WTC11 (cell line): ENCODE results near the gene TACC2. TPM values are rescaled to one million over a fixed set of nuclear protein-coding genes. Genes with fewer than 3 reads are reported as not detected.

Source experiments
- ATAC-seq: fragments of 200-7000 bp; cut with Tn5 transposase; 2 replicates; pipeline ENCODE4 v1.10.0; 2021; ENCODE audit warnings: mild to moderate bottlenecking, moderate library complexity
- CTCF ChIA-PET: fragments of 300-600 bp; sonication (Branson Sonifier 250); formaldehyde crosslinking; loops from one replicate; lab custom pipeline; 2021; ENCODE audit warnings: antibody characterized with exemption; lab: Charles Lee
- POLR2A ChIA-PET: fragments of 350-600 bp; sonication (Branson Sonifier 250); formaldehyde crosslinking; loops from one replicate; lab custom pipeline; 2021; ENCODE audit warnings: antibody characterized with exemption; lab: Charles Lee
- DNase-seq: peaks from one replicate; pipeline ENCODE4 v3.0.0; 2021; ENCODE audit warnings: low spot score
- H3K27ac Mint-ChIP-seq: 2 replicates; pipeline ENCODE4 v1.8.0; 2021; ENCODE audit warnings: mixed read lengths
- H3K27me3 Mint-ChIP-seq: 2 replicates; pipeline ENCODE4 v1.8.0; 2021; ENCODE audit warnings: low read depth, mild to moderate bottlenecking, moderate library complexity, mixed read lengths
- H3K36me3 Mint-ChIP-seq: 2 replicates; pipeline ENCODE4 v1.8.0; 2021; ENCODE audit warnings: mixed read lengths
- H3K4me1 Mint-ChIP-seq: 2 replicates; pipeline ENCODE4 v1.8.0; 2022; ENCODE audit warnings: mixed read lengths
- H3K4me3 Mint-ChIP-seq: 2 replicates; pipeline ENCODE4 v1.8.0; 2021; ENCODE audit warnings: mild to moderate bottlenecking, moderate library complexity, mixed read lengths
- H3K9me3 Mint-ChIP-seq: 2 replicates; pipeline ENCODE4 v1.8.0; 2021; ENCODE audit warnings: mixed read lengths
- CREM ChIP-seq: sonication (generic); formaldehyde crosslinking; IDR thresholded peaks from 2 replicates; pipeline ENCODE4 v1.8.1; 2022; ENCODE audit warnings: mild to moderate bottlenecking, missing genetic modification reagents, moderate library complexity
- E2F1 ChIP-seq: sonication (generic); formaldehyde crosslinking; IDR thresholded peaks from 2 replicates; pipeline ENCODE4 v1.8.0; 2022; ENCODE audit warnings: mild to moderate bottlenecking, missing genetic modification reagents
- E2F4 ChIP-seq: sonication (generic); formaldehyde crosslinking; IDR thresholded peaks from 2 replicates; pipeline ENCODE4 v1.8.1; 2022; ENCODE audit warnings: low read depth, mild to moderate bottlenecking, moderate library complexity, missing genetic modification reagents, borderline replicate concordance
- E2F5 ChIP-seq: sonication (generic); formaldehyde crosslinking; IDR thresholded peaks from 2 replicates; pipeline ENCODE4 v1.8.1; 2022; ENCODE audit warnings: mild to moderate bottlenecking, moderate library complexity, missing genetic modification reagents
- ERG ChIP-seq: fragments of 250-450 bp; sonication (Bioruptor Pico); IDR thresholded peaks from 2 replicates; pipeline ENCODE4 v1.8.0; 2021; ENCODE audit warnings: mild to moderate bottlenecking
- FOXP1 ChIP-seq: sonication (generic); formaldehyde crosslinking; IDR thresholded peaks from 2 replicates; pipeline ENCODE4 v1.8.0; 2022; ENCODE audit warnings: missing genetic modification reagents, mild to moderate bottlenecking, moderate library complexity, borderline replicate concordance
- KAT7 ChIP-seq: sonication (generic); formaldehyde crosslinking; IDR thresholded peaks from 2 replicates; pipeline ENCODE4 v1.8.1; 2023; ENCODE audit warnings: missing genetic modification reagents, mild to moderate bottlenecking, borderline replicate concordance
- MAX ChIP-seq: sonication (generic); formaldehyde crosslinking; IDR thresholded peaks from 2 replicates; pipeline ENCODE4 v1.8.0; 2022; ENCODE audit warnings: mild to moderate bottlenecking, missing genetic modification reagents
- RELA ChIP-seq: sonication (generic); formaldehyde crosslinking; IDR thresholded peaks from 2 replicates; pipeline ENCODE4 v1.8.1; 2022; ENCODE audit warnings: missing genetic modification reagents, mild to moderate bottlenecking, borderline replicate concordance
- STAT6 ChIP-seq: sonication (generic); formaldehyde crosslinking; conservative IDR thresholded peaks from 2 replicates; pipeline ENCODE4 v1.8.1; 2023; ENCODE audit warnings: mild to moderate bottlenecking, low read depth, missing genetic modification reagents, moderate library complexity
- TP53 ChIP-seq: sonication (generic); formaldehyde crosslinking; IDR thresholded peaks from 2 replicates; pipeline ENCODE4 v1.8.1; 2023; ENCODE audit warnings: mild to moderate bottlenecking, missing genetic modification reagents
- ZBTB21 ChIP-seq: sonication (generic); formaldehyde crosslinking; IDR thresholded peaks from 2 replicates; pipeline ENCODE4 v1.8.1; 2023; ENCODE audit warnings: mild to moderate bottlenecking, missing genetic modification reagents, borderline replicate concordance
- ZNF263 ChIP-seq: sonication (generic); formaldehyde crosslinking; IDR thresholded peaks from 2 replicates; pipeline ENCODE4 v1.8.1; 2022; ENCODE audit warnings: low read depth, mild to moderate bottlenecking, moderate library complexity, missing genetic modification reagents
- ZNF416 ChIP-seq: fragments of 250-450 bp; sonication (Bioruptor Pico); IDR thresholded peaks from 2 replicates; pipeline ENCODE4 v1.9.0; 2021; ENCODE audit warnings: mild to moderate bottlenecking, inconsistent platforms
- ZNF425 ChIP-seq: fragments of 250-450 bp; sonication (Bioruptor Pico); conservative IDR thresholded peaks from 2 replicates; pipeline ENCODE4 v1.9.0; 2021; ENCODE audit warnings: mild to moderate bottlenecking
- ZNF512 ChIP-seq: sonication (generic); formaldehyde crosslinking; IDR thresholded peaks from 2 replicates; pipeline ENCODE4 v1.8.1; 2022; ENCODE audit warnings: missing genetic modification reagents, borderline replicate concordance
- ZNF532 ChIP-seq: fragments of 250-450 bp; sonication (Bioruptor Pico); IDR thresholded peaks from 2 replicates; pipeline ENCODE4 v1.9.0; 2021; ENCODE audit warnings: mild to moderate bottlenecking, borderline replicate concordance
- ZNF671 ChIP-seq: fragments of 250-450 bp; sonication (Bioruptor Pico); IDR thresholded peaks from 2 replicates; pipeline ENCODE4 v1.8.0; 2021; ENCODE audit warnings: mild to moderate bottlenecking
- total RNA-seq: library from RNA; stranded (reverse); gene quantifications from 3 replicates; pipeline ENCODE4 v1.2.3, GENCODE V29; 2021

Gene TACC2
- total RNA-seq, 1 experiment from 2014 or later, result 28.9 TPM

GRCh38 chr10:122273966-122274545 lies 285.1 kb downstream of the TACC2 start:
- DNase-seq, result no peak
- H3K27me3 Mint-ChIP-seq, result no peaks in the 10 kb centered on the region
- ChIA-PET POLR2A (no interaction called here), CTCF (no interaction called here)
- no peaks in the 10 kb centered on the region for H3K4me1 Mint-ChIP-seq
- H3K4me3 Mint-ChIP-seq, result no peak overlapping the region
- peaks cover 6% of the 10 kb centered on the region for H3K9me3 Mint-ChIP-seq
- TF ChIP-seq KAT7 (CRISPR knock-in tag) (no peak), STAT6 (CRISPR knock-in tag) (no peak), RELA (CRISPR knock-in tag) (no peak), ZNF671 (no peak), ZNF512 (CRISPR knock-in tag) (no peak), ZNF416 (no peak), ZNF425 (no peak), E2F1 (CRISPR knock-in tag) (no peak), ZBTB21 (CRISPR knock-in tag) (no peak), ZNF532 (CRISPR knock-in tag) (no peak), ERG (CRISPR knock-in tag) (no peak), MAX (CRISPR knock-in tag) (no peak), FOXP1 (no peak), TP53 (CRISPR knock-in tag) (no peak), ZNF263 (CRISPR knock-in tag) (no peak), E2F5 (CRISPR knock-in tag) (no peak), E2F4 (CRISPR knock-in tag) (no peak), CREM (CRISPR knock-in tag) (no peak)
- TF ChIP-seq, all 79 proteins: peak for 0
- H3K27ac Mint-ChIP-seq, result no peak overlapping the region
- no peaks in the 10 kb centered on the region for H3K36me3 Mint-ChIP-seq
- ATAC-seq, result no peak
